ENCODE measurements around the gene POR.
A peak's percentile ranks its signal among the peaks of the same experiment; 100 is the strongest.

The POR gene

DNA sequence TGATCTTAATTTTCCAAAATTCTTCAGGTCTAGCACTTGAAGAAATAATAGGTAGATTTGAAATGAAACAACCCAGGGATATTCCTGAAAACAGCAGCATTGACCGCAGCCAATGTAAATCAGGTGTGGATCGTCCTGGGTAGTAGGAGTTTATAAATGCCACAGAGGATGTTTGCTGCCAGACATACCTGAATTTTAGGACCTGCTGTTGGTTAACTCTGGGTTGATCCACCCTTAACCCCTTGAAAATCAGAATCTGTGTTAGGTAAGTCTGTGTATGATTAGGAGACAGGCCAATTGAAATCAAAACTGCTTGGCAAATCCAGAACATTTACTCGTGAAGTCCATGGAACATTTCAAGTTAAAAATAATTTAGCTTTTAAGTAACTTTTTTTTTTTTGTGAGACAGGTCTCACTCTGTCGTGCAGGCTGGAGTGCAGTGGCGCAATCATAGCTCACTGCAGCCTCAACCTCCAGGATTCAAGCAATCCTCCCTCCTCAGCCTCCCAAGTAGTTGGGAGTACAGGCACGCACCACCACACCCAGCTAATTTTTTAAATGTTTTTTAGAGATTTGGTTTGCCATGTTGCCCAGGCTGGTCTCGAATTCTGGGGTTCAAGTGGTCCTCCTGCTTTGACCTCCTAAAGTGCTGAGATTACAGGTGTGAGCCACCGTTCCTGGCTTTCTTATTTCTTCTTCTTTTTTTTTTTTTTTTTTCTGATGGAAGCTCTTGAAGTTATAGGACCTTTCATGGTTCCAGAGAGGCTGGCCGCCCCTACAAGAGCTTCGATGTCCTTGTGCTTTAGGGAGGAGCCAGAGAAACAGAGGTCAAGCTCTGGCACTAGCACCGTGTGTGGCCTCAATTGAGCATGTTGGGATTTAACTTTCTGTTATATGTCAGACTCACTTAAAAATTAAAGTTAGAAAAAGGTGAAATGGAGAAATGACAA is 2.0 kb downstream of the POR start:
- DNase-seq, result no peak

DNA sequence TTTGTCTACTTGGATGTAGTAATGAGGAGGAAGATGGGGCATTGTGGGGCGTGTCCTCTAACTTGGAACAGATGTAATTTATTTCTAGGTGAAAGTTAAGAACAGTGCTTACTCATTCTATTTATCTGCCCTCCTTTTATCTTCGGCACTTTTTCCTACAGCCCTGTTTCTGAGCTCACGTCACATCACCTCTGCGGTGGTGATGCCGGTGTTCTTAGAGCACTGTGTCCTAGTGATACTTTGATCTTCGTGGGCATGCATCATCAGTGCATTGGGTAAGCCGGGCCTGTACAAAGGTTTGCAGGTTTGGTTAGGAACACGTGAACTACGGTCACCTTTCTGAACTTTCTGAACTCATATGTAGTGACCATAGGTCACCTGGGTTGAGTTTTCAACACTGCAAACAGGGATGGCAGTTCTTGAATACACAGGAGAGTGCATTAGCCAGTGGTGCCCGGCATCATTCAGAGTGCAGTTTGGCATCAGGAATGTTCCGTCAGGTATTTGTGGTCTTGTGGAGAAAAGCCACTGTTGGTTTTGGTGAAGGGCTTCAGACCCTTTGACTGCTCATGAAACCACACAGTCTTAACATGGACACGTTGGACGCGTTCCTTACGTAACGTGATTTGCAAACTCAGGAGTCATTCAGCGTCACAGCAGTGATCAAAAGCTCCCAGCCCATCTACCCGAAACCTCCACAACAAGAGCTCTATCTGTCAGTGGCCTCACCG is 5.6 kb downstream of the POR start:
- DNase-seq, result peak; percentile 20

DNA sequence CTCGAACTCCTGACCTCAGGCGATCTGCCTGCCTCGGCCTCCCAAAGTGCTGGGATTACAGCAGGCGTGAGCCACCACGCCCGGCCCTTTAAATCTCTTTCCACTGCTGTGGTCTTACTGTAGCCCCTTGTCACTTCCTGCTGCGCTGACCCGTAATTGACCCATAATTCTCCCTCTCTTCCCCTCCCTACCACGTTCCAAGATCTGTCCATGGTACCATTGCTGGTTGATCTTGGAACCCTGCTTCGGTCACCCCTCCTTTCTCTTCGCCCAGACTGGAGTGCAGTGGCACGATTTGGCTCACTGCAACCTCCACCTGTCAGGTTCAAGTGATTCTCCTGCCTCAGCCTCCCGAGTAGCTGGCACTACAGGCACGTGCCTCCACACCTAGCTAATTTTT is 6.5 kb downstream of the POR start:
- DNase-seq, result no peak

DNA sequence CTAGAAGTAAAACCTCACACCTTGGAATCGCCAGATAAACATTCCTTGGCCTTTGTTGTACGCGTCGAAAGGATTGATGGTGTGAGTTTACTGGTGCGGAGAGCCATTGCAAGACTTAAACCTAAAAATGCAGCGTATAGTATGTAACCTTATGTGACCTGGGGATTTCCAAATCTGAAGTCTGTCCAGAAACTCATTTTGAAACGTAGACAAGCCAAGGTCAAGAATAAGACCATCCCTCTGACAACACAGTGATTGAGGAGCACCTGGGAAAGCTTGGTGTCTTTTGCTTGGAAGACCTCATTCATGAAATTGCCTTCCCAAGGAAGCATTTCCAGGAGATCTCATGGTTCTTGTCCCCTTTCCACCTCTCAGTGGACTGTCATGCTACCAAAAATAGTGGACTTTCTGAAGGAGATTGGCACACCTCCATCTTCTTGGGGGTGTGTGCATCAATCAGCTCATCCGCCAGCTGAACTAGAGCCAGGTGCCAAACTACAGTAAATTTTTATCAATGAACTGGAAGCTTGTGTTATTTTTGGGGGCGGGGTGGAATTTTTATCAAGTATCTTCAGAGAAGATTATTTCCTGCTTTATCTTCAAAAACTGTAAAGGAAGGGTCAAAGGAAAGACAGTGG is 8.1 kb downstream of the POR start:
- no peak for DNase-seq

DNA sequence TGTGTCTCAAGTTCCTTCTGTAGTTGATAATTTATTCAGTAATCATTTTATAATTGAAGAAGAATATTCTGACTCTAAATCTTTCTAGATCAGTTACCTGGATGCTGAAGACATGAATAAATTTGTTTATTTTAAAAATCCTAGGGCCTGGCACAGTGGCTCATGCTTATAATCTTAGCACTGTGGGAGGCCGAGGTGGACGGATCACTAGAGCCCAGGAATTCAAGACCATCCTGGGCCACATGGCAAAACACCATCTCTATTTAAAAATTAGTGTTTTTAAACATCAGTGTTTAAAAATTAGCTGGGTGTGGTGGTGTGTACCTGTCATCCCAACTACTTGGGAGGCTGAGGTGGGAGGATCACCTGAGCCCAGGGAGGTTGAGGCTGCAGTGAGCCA is 9.3 kb downstream of the POR start:
- DNase-seq, result no peak

DNA sequence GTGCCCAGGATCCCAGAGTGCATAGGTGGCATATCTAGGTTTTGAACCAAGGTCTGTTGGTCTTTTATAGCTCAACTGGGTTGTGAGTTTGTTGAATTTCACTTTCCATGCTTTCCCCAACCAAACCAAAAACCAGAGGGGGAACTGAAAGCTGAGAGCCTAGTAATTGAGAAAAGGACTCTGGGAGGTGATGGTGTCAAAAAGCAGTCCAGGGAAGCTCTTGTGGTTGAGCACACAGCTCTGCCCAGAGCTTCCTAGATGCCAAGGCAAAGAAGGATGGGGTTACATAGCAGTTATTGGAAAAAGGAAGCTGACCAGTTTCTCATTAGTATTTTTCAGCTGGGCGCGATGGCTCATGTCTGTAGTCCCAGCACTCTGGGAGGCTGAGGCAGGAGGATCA is 9.9 kb downstream of the POR start:
- no peak for DNase-seq

DNA sequence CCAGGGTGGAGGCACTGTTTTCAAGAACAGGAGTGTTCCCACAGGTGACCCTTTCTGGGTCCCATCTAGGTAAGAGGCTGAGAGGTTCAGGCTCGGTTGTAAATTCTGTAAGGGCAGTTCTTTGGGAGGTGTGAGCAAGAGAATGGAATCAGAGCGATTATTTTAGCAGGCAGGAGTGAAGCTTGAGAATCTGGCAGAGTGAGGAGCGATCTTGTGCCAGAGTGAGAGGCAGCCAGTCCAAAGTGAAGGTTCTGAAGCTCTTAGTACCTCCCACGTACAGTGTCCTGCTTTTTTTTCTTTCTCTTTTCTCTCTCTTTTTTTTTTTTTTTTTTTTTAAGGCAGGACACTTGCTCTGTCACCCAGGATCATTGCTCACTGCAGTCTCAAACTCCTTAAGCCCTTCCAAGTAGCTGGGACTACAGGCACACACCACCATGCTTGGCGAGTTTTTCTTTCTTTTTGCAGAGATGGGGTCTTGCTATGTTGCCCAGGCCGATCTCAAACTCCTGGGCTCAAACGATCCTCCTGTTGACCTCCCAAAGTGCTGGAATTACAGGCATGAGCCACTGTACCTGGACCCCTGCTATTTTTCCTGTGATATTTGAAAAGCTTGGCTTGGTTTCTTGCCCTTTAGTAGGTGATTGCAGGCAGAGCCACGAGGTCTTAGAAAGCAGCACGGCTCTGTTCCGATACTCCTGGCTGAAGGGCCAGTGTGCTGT is 10.9 kb downstream of the POR start:
- no peak for DNase-seq

DNA sequence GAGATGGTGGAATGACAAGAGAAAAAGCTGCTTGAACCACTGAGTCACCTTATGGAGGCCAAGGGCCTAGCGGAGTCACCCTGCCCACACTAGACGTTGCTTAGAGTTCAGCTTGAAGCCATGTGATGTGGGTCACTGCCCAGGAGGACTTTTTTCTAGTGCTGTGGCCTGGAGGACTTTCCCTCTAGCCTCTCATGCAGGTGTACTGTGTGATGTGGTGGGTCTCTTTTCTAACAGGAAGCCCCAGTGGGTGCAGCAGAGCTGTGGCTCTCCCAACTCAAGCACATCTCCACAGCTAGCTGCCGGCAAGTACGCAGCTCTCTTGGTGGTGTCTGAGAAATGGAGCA is 13.6 kb downstream of the POR start:
- no peak for DNase-seq

DNA sequence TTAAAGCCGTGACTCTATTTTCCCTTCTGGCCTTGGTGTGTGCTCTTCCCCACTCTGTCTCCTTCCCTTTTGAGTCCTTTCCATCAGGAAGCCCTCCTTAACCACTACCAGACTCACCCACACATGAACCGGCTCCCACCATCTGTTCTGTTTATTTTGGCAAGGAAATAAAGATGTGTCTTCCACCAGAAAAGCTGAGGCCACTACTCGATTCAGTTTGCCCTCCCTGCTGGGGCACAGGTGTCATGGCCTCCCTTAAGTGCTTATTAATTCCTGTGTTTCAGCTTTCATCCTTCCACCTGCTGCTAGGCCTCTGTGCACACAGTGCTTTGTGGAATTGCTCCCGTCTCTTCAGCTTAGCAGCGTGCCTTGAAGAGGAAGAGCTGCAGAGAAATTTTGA is 16.7 kb downstream of the POR start:
- no peak for DNase-seq

DNA sequence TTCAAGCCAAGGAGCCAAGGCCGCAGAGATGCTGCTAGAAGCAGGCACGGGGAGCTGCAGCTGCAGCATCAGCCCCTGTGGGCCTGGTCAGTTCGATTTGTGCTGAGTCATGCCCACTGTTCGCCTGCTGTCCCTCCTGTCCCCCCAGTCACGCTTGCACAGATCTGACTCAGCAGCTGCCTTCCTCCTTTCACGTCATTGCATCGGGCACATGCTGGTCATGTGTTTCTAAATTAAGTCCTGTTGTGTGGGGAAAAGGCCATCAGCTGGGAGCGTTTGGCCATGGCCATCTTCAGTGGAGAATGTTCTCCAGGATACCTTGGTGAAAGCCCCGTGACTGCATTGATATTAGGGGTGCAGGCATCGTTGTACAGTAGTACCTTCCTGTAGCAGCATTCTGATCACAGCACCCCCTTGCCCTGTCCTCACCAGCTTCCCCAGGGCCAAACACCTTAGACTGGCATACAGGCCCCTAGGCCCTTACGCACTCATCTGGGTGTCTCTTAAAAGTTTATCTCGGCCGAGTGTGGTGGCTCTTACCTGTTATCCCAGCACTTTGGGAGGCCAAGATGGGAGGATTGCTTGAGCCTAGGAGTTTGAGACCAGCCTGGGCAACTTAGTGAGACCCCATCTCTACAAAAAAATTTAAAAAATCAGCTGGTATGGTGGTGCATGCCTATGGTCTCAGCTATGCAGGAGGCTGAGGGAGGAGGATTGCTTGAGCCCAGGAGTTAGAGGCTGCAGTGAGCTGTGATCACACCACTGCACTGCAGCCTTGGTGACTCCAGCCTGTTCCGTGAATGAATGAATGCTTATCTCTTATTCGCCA is 23.2 kb downstream of the POR start:
- DNase-seq, result no peak

DNA sequence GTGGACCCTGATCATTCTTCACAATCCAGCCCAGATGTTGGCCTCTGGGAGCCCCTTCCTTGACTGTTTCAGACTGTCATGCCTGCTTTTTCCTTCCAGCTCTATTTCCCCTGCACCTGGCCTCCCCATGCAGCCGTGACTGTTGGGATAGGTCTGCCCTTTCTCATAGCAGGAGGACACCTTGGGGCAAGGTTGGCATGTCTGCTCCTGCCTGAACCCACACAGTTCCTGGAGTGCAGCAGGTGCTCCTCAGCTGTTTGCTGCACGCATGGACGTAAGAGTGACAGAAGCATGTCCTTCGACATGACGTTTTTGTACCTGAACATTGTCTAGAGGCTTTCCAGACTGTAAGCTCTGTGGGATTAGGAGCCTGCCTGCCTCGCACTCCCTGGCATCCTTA is 24.0 kb downstream of the POR start:
- no peak for DNase-seq

DNA sequence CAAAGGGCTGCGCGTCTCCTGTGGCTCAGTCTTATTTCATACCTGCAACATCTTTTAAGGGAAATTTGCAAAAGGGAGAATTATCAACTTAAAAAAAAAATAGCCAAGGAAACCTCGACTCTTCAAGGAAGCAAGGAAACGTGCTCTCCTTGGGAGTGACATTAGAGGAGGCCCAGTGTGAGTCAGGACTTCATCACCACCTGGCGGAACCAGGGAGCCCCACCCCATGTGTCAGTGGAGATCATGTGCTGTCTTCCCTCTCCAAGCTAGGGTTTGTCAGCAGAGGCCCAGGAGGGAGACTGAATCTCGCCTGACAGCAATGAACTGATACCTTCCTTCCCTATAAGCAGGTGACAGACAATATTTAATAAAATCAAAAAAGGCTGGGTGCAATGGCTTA is 28.9 kb downstream of the POR start:
- DNase-seq, result no peak

DNA sequence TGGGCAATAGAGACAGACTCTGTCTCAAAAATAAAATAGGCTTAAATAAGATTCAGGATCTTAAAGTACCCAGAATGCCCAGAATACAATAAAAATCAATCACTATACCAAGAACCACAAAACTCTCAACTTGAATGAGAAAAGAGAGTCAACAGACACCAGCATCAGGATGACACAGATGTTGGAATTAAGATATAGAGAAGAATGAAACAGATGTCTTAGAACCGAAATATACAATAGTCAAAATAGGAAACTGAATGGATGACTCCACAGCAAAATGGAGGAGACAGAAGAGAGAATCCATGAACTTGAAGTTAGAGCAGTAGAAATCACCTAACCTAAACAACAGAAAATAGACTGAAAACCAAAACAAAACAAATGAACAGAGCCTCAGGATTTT is 29.6 kb downstream of the POR start:
- DNase-seq, result peak; percentile 8

DNA sequence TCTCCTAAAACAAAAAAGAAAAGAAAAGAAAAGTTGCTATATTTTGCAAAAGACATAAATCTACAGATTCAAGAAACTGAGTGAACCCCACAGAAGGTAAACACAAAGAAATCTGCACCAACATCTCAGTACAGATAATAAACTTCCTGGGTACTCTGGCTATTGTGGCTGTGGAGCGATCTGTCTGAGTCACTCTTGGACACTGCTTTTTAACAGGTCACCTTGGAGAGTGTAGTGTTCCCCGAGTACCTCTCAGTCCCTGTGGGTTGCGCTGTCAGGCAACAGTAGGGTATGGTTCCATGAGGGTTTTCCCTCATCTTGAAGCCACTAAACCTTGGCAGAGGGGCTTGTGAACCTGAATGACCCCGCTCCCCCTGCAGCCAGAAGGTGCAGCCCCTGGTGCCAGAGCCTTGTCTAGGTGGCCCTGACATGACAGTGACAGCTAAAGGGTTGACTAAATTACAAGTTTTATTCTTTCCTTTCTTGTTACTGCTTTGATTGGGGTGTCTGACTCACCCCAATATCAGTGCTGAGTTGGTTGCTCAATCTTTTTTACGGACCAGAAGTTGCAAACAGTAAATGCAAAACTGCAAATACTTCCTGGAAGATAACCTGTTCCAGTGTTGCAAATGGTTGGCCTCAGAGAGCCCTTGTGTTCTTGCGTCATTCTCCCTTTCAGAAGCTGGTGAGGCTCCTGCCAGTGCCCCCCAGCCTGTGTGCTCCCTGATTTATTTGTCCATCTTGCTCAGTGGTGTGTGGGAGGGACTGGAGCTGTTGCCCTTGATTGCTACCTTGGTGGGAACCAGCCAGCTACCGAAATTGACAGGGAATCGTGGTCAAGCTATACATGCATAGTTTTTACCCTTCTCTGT is 30.6 kb downstream of the POR start:
- DNase-seq, result peak; percentile 55

DNA sequence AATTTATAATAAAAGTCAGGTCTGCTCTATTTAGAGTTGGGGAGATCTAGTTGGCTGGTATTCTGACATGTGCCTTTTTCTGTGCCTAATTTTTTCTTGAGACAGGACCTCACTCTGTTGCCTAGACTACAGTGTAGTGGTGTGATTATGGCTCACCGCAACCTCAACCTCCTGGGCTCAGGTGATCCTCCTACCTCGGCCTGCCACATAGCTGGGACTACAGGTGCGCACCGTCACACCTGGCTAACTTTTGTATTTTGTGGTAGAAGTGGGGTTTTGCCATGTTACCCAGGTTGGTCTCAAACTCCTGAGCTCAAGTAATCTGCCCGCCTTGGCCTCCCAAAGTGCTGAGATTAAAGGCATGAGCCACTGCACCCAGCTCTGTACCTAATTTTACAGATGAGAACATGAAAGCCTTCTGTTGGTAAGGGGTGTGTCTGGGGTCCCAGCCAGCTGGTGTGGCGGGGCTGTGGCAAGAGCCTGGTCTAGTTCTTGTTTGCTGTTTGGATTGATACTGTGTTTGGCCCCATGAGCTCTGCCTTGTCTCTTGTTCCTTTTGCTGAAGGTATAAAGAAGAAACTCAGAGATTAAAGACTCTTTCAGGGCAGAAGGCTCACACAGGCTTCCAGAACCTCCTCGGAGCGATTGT is 31.4 kb downstream of the POR start:
- DNase-seq, result no peak

DNA sequence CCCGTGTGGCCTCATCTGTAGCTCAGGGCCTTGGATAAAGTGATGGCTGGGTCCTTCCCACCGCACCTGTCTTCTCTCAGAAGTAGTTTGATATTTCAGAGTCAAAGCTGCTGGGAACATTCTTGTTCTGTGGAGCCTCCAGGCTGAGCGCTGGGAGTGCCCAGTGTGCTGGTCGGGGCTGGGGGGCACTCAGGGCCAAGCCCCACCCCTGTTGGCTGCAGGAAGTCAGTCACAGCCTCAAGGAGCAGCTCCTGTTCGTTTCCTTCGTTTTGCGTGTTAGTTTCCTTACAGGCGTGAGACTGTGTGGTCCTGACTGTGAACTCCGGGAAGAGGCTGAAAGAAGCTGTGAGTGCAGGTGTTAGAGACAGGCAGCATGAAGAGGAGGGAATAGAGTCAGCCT is 33.2 kb downstream of the POR start:
- DNase-seq, result no peak

DNA sequence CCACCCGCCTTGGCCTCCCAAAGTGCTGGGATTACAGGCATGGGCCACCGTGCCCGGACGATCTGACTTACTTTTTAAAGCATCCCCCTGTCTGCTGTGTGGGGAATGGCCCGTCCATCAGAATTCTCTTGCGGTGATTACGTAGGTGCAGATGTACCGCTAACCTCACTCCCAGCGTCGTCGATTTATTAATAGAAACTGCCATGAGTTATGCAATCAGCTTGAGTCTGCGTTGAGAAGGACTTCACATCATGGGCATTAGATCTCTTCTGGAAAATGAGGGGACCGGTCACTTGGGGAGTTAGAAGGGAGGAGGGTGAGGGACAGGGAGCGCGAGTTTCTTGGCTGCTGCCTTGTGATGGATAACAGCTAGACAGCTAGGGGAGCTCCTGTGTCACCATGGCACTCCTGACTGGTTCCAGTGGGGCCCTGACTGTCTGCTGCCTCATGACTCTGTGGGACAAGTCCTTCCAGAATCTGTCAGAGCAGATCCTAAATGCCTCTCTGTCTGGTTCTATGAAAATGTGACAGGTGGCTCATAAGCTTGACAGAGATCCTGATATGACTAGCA is 35.2 kb downstream of the POR start:
- no peak for DNase-seq

DNA sequence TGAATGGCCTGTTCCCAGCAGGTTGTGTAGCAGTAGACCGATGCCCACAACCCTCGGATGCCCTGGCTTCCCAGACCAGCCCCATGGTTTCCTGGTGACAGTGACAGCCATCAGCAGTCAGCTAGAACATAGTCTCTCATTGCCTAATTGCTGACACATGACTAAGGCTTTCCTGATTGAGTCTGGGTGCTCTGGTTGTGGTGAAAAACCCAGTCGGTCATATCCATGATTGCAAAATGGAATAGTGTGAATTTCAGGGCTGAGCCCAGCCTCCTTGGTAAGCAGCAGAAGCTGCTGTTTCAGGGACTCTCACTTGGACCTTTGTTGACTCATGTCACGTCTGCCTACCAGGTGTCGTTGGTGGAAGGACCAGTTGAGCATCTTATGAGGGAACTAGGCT is 36.6 kb downstream of the POR start:
- DNase-seq, result no peak

DNA sequence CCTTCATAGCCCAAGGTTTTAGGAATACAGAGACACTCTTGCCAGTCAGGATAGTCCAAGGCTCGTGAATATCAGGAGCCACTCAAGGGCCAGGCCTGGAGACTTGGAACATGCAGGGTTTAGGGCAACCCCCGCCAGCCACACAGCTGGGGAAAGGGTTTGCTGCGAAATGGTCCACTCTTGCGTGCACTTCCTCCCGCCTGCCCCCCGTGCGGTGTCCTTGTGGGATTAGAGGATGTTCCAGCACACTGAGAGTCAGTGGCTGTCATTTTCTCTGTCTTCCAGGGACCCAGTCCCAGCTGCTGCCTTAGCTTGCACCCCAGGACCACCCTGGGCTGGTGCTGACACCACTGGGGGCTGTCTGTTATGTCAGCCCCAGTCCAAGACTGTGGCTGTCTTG is 38.5 kb downstream of the POR start:
- DNase-seq, result no peak

DNA sequence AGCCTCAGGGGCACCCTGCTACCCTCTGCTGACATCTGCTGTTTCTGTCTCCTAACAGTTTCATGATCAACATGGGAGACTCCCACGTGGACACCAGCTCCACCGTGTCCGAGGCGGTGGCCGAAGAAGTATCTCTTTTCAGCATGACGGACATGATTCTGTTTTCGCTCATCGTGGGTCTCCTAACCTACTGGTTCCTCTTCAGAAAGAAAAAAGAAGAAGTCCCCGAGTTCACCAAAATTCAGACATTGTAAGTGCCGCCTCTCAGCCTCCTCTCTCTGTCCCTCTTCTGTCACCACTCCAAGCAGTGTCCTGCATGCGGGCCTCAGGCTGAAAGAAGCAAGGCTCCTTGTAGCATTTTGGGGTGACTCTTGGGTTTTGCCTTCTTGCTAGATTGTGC is 39.0 kb downstream of the POR start:
- DNase-seq, result no peak
